A549 treated with DMSO at 1 μM for 4 hours (cell line): ENCODE measurements around the gene KCNK7. TPM values are rescaled to one million over a fixed set of nuclear protein-coding genes. Genes with fewer than 3 reads are reported as not detected.

ENCODE experiments used
- total RNA-seq: library from RNA; stranded (reverse); fragments of 200-300 nt; extraction: Qiagen RNA extraction; gene quantifications from 5 replicates; pipeline ENCODE4 v1.2.3, GENCODE V29; 2022; ENCODE audit warnings: low read depth

Gene KCNK7, protein sequence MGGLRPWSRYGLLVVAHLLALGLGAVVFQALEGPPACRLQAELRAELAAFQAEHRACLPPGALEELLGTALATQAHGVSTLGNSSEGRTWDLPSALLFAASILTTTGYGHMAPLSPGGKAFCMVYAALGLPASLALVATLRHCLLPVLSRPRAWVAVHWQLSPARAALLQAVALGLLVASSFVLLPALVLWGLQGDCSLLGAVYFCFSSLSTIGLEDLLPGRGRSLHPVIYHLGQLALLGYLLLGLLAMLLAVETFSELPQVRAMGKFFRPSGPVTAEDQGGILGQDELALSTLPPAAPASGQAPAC
- 0.11 to 2.2 TPM (median 0.31 TPM) in 5 replicates for total RNA-seq

GRCh38 chr11:65595543-65596281, at the start of gene KCNK7:
Gene KCNK7, minus strand, starts transcription at chr11:65595800. Its CDS starts 28 bp downstream, at chr11:65595772.

GRCh38 chr11:65637794-65638419, 42.3 kb upstream of the KCNK7 start, which contains the start of gene SIPA1:
Gene SIPA1, plus strand, starts transcription at chr11:65638101. Its CDS starts 2,821 bp downstream, at chr11:65640922.

DNA sequence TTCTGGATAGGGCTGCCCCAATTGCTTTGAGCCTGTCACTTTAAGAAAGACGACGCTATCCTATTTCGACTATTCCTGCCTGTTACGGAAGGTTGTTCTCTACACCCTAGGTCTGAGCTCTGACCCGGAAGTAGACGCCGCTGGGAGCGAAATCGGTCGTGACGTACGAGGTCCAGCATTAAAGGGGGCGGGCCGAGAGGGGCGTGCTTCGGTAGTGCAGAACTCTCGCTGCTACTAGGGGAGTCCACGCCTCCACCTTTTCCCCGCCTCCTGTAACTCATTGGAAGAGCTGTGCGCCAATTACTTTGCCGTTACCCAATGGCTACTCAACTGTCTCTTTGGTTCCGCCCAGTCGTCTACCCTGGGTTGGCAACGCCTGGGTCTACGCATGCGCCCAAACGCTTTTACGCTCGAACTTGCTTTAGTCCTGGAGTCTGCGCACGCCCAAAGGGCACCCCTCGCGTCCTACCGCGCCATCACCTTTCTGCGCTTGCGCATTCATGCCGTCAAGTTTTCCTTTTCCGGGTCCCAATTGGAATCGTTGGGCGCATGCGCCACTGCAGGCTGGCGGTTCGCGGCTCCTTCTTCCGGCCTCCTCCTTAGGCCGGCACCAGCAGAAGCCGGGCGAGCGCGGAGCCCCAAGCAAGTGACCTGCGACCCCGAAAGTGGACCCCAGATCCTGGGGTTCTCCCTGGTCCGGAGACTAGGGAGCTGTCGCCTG, 19.8 kb upstream of the KCNK7 start, which contains the start of gene PCNX3:
PCNX3 (plus strand) TSS at position 548 of the 721 bp plus-strand sequence. CDS start 536 bp downstream, outside the sequence.

GRCh38 chr11:65575568-65576231, 19.9 kb downstream of the KCNK7 start, which contains the start of gene EHBP1L1:
Gene EHBP1L1, plus strand, starts transcription at chr11:65576053. Its CDS starts 250 bp downstream, at chr11:65576303.

GRCh38 chr11:65572356-65573051, 23.1 kb downstream of the KCNK7 start, which contains the start of gene FAM89B:
Gene FAM89B, plus strand, starts transcription at chr11:65572538. Its CDS starts 132 bp downstream, at chr11:65572670.

DNA sequence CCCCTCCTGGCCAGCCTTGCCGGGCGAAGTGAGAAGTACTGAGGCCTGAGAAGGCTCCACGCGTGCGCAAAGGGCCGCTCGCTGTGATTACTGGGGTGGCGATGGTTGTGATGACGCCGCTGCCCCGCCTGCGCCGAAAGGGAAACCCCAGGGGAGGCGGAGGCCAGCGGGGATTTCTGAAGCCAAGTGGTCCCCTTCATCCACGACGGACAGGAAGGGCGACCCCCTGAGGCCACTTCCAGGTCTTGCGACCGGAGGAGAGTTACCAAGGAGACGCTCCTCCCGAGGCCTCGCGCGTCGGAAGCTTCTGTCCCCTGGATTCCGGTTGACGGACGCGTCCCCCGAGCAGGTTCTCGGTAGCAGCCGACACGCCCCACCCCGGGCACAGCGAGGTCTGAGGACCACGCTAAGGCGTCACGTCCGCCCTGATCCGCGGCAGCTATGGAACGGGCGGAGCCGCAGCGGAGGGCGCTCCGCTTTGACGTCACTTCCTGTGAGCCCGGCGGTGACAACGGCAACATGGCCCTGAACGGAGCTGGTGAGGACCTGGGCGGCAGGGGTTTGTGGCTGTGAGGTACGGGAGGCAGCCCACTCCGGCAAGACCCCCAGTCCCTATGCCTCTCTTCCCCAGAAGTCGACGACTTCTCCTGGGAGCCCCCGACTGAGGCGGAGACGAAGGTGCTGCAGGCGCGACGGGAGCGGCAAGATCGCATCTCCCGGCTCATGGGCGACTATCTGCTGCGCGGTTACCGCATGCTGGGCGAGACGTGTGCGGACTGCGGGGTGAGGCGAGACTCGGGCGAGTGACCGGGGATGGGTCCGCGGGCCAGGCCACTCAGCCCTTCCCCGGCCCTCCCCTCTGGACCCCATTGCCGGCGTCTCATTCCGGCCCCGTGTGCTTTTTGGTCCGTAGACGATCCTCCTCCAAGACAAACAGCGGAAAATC, 25.4 kb downstream of the KCNK7 start, which contains the start of gene ZNRD2:
ZNRD2 (plus strand) TSS at position 505 of the 946 bp plus-strand sequence; CDS start at position 520, 15 bp downstream.

GRCh38 chr11:65558002-65558929, 37.3 kb downstream of the KCNK7 start, which contains the start of gene LTBP3:
Gene LTBP3, minus strand, starts transcription at chr11:65558359. Its CDS starts 400 bp downstream, at chr11:65557959.

Other genes starting within 250 kb of the KCNK7 start
- 0.65 to 1.00 TPM (median 0.86 TPM) in 5 replicates for gene TIGD3, start 241.0 kb downstream of the KCNK7 start, total RNA-seq
- 10.5 to 12.9 TPM (median 11.5 TPM) in 5 replicates for gene SLC25A45, start 213.2 kb downstream of the KCNK7 start, total RNA-seq
- 42.5 to 52.5 TPM (median 51.4 TPM) in 5 replicates for gene FRMD8, start 209.2 kb downstream of the KCNK7 start, total RNA-seq
- 133 to 221 TPM (median 217 TPM) in 5 replicates for gene NEAT1, start 173.0 kb downstream of the KCNK7 start, total RNA-seq
- gene MALAT1, start 96.8 kb downstream of the KCNK7 start, total RNA-seq: 47.2 to 76.6 TPM (median 61.1 TPM) in 5 replicates
- gene SCYL1, start 70.7 kb downstream of the KCNK7 start, total RNA-seq: 47.1 to 63.4 TPM (median 58.1 TPM) in 5 replicates
- 92.6 to 142 TPM (median 111 TPM) in 5 replicates for gene LTBP3, start 37.4 kb downstream of the KCNK7 start, total RNA-seq
- gene ZNRD2, start 25.3 kb downstream of the KCNK7 start, total RNA-seq: 64.8 to 81.6 TPM (median 75.2 TPM) in 5 replicates
- gene FAM89B, start 23.3 kb downstream of the KCNK7 start, total RNA-seq: 29.8 to 56.2 TPM (median 48.0 TPM) in 5 replicates
- 35.8 to 46.9 TPM (median 39.7 TPM) in 5 replicates for gene EHBP1L1, start 19.7 kb downstream of the KCNK7 start, total RNA-seq
- gene MAP3K11, start 18.4 kb upstream of the KCNK7 start, total RNA-seq: 44.1 to 59.2 TPM (median 50.6 TPM) in 5 replicates
- 29.3 to 41.5 TPM (median 36.7 TPM) in 5 replicates for gene PCNX3, start 20.0 kb upstream of the KCNK7 start, total RNA-seq
- gene SIPA1, start 42.3 kb upstream of the KCNK7 start, total RNA-seq: 9.7 to 22.5 TPM (median 18.8 TPM) in 5 replicates
- 74.4 to 83.8 TPM (median 81.1 TPM) in 5 replicates for gene RELA, start 67.1 kb upstream of the KCNK7 start, total RNA-seq
- 44.8 to 54.2 TPM (median 47.0 TPM) in 5 replicates for gene KAT5, start 116.5 kb upstream of the KCNK7 start, total RNA-seq
- gene RNASEH2C, start 125.0 kb upstream of the KCNK7 start, total RNA-seq: 23.8 to 48.1 TPM (median 44.1 TPM) in 5 replicates
- gene AP5B1, start 185.2 kb upstream of the KCNK7 start, total RNA-seq: 10.0 to 13.8 TPM (median 11.8 TPM) in 5 replicates
- gene OVOL1, start 191.3 kb upstream of the KCNK7 start, total RNA-seq: 0.02 to 0.08 TPM (median 0.02 TPM) in 3 of 5 replicates, not detected in the others
- gene SNX32, start 238.2 kb upstream of the KCNK7 start, total RNA-seq: 0.06 to 0.14 TPM (median 0.11 TPM) in 4 of 5 replicates, not detected in the other